ENCODE measurements around the gene FOXP1.

Gene FOXP1

DNA sequence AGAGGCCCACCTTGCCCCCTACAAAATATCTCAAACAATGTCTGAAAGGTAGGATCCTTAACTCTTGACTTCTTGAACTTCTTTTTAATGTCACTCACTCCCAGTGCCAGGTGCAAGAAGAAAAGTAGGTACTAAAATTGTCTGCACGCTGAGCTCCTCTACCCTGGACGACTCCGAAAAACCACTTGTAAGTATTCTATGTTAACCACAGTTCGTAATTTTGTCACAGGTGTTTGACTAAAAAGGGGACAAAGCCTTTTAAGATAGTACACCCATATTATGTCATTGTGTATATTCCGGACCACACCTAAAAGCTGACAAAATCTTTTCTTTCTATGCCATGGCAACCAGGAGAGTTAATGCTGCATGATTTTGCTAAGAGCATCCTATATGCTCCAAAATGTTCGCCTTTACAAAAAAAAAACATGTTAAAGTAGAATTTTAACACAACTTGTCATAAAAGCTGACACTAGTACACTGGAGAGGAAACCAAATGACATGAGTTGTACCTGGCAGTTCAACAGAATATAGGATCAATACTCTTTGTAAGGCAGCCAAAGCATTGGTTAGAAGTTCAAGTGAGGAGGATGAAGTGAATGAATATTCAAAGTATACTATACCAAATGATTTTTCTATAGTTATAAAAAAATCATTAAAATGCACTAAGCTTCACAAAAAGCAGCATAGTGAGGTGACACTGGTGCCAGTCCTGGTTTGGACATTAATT, 210.5 kb downstream of the FOXP1 start:
- Mint-ChIP-seq H3K4me1 (ENCODE audit: low read depth) (peaks cover 89% of the 10 kb centered on the region), H3K27ac (peak overlapping the region; percentile 87), H3K27me3 (no peaks in the 10 kb centered on the region), H3K9me3 (ENCODE audit: low read depth) (no peaks in the 10 kb centered on the region), H3K4me3 (peak overlapping the region; percentile 61), H3K36me3 (peaks cover 5% of the 10 kb centered on the region)

DNA sequence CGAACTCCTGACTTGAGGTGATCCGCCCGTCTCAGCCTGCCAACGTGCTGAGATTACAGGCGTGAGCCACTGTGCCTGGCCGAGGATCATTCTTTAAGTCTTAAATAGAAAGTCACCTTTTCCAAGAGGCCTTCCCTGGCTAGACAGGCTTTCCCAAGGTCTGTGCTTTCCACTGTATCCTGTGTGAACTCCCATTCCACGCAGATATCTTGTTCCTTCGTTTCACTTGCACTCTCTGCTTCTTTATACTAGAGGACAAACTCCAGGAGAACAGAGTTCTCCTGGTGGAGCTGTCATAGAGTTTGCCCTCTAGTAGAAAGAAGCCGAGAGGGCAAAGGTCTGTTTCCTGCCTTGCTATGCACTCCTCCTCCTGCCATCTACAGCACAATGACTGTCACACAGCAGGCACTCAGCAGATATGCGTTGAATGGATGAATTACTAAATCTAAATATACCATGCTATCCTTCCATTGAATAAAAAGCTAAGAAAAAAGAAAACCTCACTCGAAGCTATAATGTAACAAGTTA, 211.2 kb downstream of the FOXP1 start:
- H3K4me1 Mint-ChIP-seq (ENCODE audit: low read depth), result peaks cover 87% of the 10 kb centered on the region

DNA sequence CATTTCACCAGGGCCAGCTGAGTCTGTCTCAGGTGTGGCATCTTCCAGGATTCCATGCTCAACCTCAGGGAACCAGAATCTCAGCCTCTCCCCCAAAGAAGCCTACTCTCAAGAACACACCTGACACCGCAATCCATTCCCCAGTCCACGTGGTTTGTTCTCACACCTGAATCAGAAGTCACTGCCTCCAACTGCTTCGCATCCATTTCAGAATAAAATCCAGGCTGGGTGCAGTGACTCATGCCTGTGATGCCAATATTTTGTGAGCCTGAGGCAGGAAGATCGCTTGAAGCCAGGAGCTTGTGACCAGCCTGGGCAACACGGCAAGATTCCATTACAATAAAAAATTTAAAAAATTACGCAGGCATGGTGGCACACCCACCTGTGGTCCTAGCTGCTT, 212.2 kb downstream of the FOXP1 start:
- Mint-ChIP-seq H3K4me3 (peak overlapping the region; percentile 13), H3K36me3 (peaks cover 12% of the 10 kb centered on the region), H3K9me3 (ENCODE audit: low read depth) (no peaks in the 10 kb centered on the region), H3K27ac (peak overlapping the region; percentile 50), H3K27me3 (no peaks in the 10 kb centered on the region), H3K4me1 (ENCODE audit: low read depth) (peaks cover 88% of the 10 kb centered on the region)

More for the DNA sequence above, 211.2 kb downstream of the FOXP1 start:
- Mint-ChIP-seq H3K4me3 (peak overlapping the region; percentile 61), H3K9me3 (ENCODE audit: low read depth) (no peaks in the 10 kb centered on the region), H3K27ac (peak overlapping the region; percentile 87), H3K36me3 (peaks cover 9% of the 10 kb centered on the region), H3K27me3 (no peaks in the 10 kb centered on the region)

DNA sequence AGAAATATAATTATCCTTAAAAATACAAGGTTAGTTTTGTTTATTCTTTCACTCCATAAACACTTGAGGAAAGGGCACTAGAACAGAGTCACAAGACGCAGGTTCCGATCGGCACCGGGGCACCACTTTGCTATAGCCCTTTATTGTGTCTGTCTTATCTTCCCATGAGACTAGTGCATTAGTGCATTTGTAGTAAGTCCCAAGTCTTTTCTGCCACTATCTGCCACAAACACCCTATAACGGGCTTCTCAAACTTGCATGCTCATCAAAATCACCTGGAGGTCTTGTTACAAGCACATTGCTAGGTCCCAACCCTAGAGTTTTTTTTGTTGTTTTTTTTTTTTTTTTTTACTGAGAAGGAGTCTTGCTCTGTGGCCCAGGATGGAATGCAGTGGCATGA, 213.1 kb downstream of the FOXP1 start:
- Mint-ChIP-seq H3K36me3 (peaks cover 10% of the 10 kb centered on the region), H3K27me3 (no peaks in the 10 kb centered on the region), H3K27ac (peak overlapping the region; percentile 50), H3K4me1 (ENCODE audit: low read depth) (peaks cover 87% of the 10 kb centered on the region), H3K9me3 (ENCODE audit: low read depth) (no peaks in the 10 kb centered on the region), H3K4me3 (peak overlapping the region; percentile 6)

DNA sequence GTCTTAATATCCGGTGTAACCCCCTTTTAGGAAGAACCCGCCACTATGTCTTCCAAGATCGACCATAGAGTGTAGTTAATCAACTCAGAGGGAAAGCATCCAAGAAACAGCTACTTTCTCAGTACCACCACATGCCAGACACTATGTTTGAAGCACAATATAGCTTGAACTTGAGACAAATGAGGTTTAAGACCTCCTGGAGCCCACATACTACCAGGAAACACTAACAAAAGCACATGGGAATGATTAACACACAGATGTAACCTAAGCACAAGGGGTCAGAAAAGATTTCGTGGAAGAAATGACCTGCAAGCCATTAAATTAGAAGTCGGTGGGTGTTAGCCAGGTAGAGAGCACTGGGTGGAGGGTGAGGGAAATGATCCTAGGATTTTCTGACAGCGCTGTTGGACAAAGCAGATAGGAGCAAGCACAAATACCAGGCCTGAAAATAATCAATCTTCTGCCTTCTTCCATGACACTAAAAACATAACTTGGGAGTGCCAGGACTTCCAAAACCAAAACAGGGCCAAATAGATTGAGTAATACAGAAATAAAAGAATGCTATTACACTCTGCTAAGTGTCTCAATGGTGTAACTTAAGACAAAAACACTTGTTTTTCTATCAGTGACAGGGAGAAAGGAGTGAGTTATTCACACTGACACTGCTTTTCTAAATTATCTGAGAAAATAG, 213.7 kb downstream of the FOXP1 start:
- peaks cover 12% of the 10 kb centered on the region for H3K36me3 Mint-ChIP-seq
- no peaks in the 10 kb centered on the region for H3K27me3 Mint-ChIP-seq
- peak overlapping the region; percentile 11 for H3K4me3 Mint-ChIP-seq
- H3K9me3 Mint-ChIP-seq (ENCODE audit: low read depth), result no peaks in the 10 kb centered on the region
- peaks cover 87% of the 10 kb centered on the region for H3K4me1 Mint-ChIP-seq (ENCODE audit: low read depth)
- peak overlapping the region; percentile 50 for H3K27ac Mint-ChIP-seq

DNA sequence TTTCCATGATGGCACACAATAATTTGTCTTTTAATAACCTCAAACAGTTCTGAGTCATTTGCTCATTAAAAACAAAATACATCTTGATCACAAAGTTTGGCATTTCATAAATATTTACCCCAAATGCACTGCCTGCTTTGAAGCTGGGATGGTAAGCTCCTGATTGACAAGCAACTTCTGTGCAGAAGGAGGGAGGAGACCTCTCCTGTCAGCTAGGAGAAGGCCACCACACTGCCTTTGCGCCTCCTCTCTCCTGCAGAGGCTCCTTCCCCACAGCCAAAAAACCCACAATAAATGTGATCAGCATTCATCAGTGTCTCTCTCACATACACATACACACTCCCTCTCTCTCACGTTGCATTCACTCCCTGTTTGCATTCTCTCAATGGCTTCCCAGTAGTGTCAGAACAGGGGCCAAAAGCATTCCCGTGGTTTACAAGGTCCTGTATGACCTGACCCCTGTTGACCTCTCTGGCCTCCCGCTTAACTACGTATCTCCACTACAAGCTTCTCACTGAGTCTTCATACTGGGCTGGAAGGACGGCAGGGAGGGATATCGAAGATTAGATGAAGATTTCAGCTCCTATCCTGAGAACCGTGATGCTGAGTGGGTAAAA, 216.4 kb downstream of the FOXP1 start:
- Mint-ChIP-seq H3K27me3 (no peaks in the 10 kb centered on the region), H3K4me1 (ENCODE audit: low read depth) (peaks cover 82% of the 10 kb centered on the region), H3K9me3 (ENCODE audit: low read depth) (no peaks in the 10 kb centered on the region), H3K36me3 (peaks cover 12% of the 10 kb centered on the region), H3K27ac (peak overlapping the region; percentile 77), H3K4me3 (peak overlapping the region; percentile 43)

DNA sequence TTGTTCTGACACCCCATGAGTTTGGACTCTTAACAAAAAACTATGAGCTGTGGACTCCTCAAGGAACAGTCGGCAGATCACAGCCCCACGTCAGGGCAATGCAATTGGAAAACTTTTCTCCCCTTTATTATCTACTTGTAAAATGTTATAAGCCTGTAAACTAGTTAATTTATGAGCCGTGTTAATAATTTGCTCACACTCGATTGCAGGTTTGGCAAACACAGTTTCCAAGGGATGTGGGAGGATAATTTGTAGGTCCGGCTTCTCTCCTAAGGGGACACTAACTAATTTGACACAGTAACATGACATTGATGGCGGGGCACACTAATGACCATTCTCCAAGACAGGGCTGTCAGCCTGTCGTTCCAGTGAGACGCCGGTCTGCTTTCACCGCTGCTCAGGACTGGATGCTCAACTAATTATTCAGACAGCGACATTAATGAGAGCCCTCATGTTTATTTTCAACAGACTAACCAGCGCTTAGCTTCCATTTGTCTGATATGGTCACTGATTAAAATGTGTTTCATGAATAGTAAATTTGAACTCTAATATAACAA, 222.1 kb downstream of the FOXP1 start:
- no peaks in the 10 kb centered on the region for H3K27me3 Mint-ChIP-seq
- peak overlapping the region; percentile 97 for H3K27ac Mint-ChIP-seq
- peak overlapping the region; percentile 74 for H3K4me3 Mint-ChIP-seq
- H3K36me3 Mint-ChIP-seq, result peaks cover 15% of the 10 kb centered on the region
- no peaks in the 10 kb centered on the region for H3K9me3 Mint-ChIP-seq (ENCODE audit: low read depth)
- H3K4me1 Mint-ChIP-seq (ENCODE audit: low read depth), result peaks cover 87% of the 10 kb centered on the region

DNA sequence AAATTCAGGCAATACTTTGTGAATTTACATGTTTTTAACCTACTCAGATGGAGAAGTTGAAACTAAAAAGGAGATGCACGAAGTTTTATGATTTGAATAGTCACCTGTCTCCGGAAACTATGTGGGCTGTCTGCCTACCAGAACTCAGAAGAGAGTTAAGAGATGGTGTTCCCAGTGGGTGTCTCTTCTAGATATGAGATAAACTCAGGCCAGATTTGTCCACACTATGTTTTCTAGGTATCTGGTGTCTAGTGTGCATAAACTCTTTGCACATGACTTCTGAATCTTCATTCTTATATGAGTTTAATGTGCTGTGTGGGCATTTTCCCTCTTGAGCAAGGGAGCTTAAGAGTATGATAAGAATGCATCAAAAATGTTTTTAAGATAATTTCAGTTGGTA, 222.8 kb downstream of the FOXP1 start:
- Mint-ChIP-seq H3K4me1 (ENCODE audit: low read depth) (peaks cover 88% of the 10 kb centered on the region), H3K4me3 (peak overlapping the region; percentile 74), H3K27ac (peak overlapping the region; percentile 97), H3K9me3 (ENCODE audit: low read depth) (no peaks in the 10 kb centered on the region), H3K36me3 (peaks cover 16% of the 10 kb centered on the region), H3K27me3 (no peaks in the 10 kb centered on the region)

DNA sequence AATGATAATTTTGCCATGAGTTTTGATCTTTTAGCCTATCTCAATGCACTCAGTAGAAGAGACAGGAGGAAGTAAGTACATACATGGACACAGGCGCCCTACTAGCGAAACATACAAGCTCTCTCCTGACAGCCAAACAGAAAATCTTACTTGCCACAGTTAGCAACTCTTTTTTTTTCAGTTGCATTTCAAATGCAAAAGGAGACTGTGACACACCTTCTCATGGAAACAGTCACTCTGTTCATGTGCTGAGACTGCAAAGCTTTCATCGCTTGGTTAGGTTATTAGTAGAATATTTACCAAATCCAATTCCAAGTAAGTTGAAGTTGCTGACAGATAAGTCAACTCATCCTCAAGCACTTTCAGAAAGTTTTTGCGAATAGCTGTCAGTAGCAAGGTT, 223.3 kb downstream of the FOXP1 start:
- no peaks in the 10 kb centered on the region for H3K27me3 Mint-ChIP-seq
- H3K27ac Mint-ChIP-seq, result peak overlapping the region; percentile 97
- peak overlapping the region; percentile 74 for H3K4me3 Mint-ChIP-seq
- peaks cover 89% of the 10 kb centered on the region for H3K4me1 Mint-ChIP-seq (ENCODE audit: low read depth)
- H3K9me3 Mint-ChIP-seq (ENCODE audit: low read depth), result no peaks in the 10 kb centered on the region
- H3K36me3 Mint-ChIP-seq, result peaks cover 18% of the 10 kb centered on the region

DNA sequence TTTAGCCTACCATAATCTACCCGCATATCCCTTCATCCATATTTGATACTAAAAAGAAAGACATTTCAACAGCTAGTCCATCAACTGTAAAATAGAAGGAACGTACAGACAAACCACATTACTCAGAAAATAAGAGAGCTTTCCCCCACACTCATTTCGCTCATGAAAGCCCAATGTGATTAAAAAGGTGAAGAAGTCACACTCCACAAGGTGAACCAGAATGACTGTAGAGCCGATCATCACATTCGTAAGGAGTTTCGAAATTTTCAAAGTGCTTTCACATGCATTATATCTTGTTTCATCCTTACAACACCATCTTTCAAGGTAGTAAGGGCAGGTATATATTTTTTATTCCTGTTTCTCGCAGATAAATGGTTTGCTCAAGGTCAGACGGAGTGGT, 225.3 kb downstream of the FOXP1 start:
- Mint-ChIP-seq H3K4me3 (peak overlapping the region; percentile 56), H3K4me1 (ENCODE audit: low read depth) (peaks cover 89% of the 10 kb centered on the region), H3K36me3 (peaks cover 21% of the 10 kb centered on the region), H3K27me3 (no peaks in the 10 kb centered on the region), H3K9me3 (ENCODE audit: low read depth) (no peaks in the 10 kb centered on the region), H3K27ac (peak overlapping the region; percentile 97)

DNA sequence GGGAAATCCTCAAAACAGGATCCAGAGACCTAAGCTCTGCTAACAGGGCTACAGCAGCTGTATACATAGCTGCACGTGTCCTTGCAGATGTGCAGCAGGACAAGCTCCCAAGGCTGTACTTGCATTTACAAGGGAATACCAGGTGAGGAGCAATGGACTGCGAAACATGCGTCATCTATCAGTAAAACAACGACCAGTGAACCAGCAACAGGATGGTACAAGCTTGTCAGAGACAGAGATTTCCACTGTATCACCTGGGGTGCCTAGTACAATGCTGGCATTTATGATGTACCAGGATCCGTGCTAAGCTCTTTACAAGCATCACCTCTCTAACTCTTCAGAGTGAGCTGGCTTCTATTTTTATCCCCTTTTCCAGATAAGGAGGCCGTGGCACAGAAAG, 227.3 kb downstream of the FOXP1 start:
- Mint-ChIP-seq H3K4me1 (ENCODE audit: low read depth) (peaks cover 90% of the 10 kb centered on the region), H3K27me3 (no peaks in the 10 kb centered on the region), H3K36me3 (peaks cover 24% of the 10 kb centered on the region), H3K9me3 (ENCODE audit: low read depth) (no peaks in the 10 kb centered on the region), H3K4me3 (no peak overlapping the region), H3K27ac (peak overlapping the region; percentile 47)

DNA sequence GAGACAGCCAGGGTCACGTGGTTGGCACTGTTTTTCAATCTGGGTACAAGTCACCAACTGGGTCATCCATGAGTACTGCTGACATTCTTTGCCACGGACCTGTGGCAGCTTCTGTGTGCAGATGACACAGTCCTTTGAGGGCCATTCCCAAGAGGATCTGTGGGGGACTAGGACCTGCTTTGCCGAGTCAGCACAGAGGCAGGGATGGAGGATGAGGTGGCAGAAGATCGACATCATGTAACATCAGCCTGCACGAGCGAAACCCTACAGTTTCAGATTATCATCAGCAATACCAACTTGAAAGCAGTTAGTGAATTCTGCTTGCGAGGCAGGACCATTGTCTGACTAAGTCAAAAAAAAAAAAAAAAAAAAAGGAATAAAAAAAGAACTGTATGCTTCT, 227.7 kb downstream of the FOXP1 start:
- peaks cover 90% of the 10 kb centered on the region for H3K4me1 Mint-ChIP-seq (ENCODE audit: low read depth)
- H3K36me3 Mint-ChIP-seq, result peaks cover 25% of the 10 kb centered on the region
- H3K9me3 Mint-ChIP-seq (ENCODE audit: low read depth), result no peaks in the 10 kb centered on the region
- H3K27ac Mint-ChIP-seq, result peak overlapping the region; percentile 47
- H3K27me3 Mint-ChIP-seq, result no peaks in the 10 kb centered on the region
- H3K4me3 Mint-ChIP-seq, result no peak overlapping the region

DNA sequence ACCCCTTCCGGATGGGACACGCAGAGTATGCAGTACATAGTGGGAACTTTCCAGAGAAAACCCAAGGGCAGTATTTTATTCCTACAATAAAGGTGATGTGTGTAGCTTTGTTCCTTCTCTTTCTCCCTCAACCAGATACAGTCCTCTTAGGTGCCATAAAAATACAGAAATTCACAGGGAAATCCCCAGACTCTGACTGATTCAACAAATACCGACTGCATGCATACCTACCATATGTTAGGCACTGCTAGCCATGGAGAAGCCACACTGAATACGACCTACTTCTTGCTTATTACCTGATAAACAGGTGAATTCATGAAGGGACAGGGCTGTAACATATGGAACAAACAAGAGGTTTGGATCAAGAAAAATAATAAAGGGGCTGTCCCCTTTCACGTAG, 228.5 kb downstream of the FOXP1 start:
- Mint-ChIP-seq H3K9me3 (ENCODE audit: low read depth) (no peaks in the 10 kb centered on the region), H3K4me3 (peak overlapping the region; percentile 3), H3K36me3 (peaks cover 30% of the 10 kb centered on the region), H3K4me1 (ENCODE audit: low read depth) (peaks cover 90% of the 10 kb centered on the region), H3K27me3 (no peaks in the 10 kb centered on the region), H3K27ac (peak overlapping the region; percentile 41)

DNA sequence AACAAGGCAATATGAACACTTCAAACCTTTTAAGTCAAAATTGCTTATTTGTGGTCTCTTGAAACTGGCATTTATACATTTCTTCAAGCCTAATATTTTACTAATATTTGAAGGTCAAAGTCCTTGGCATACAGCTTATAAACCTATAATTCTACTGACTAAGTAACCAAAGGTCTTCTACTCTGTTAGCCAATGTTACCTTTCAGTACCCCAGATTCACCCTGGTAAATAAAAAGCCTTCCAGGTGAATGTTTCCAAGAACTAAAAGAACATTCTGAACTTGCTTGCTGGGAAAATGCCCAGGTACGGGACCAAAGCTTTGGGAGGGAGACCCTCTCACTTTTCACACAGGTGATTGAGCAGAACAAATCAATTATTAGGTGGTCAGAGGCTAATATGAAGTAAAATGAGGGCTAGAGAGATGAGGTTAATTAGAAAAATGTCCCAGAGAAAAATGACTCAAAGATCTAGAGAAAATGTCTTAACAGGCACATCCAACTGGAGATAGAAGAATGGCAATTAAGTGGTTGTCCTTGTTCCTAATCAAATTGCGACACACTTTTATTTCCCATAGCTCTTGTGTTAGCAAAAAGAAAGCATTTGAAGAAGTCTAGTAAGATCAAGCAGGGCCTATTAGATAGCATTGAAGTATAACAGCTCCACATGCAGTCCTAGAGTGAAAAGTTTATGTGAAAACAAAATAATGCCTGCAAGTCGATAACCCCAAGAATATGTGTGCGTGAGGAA, 232.0 kb downstream of the FOXP1 start:
- H3K36me3 Mint-ChIP-seq, result peaks cover 22% of the 10 kb centered on the region
- H3K27ac Mint-ChIP-seq, result peak overlapping the region; percentile 25
- no peaks in the 10 kb centered on the region for H3K9me3 Mint-ChIP-seq (ENCODE audit: low read depth)
- H3K27me3 Mint-ChIP-seq, result no peaks in the 10 kb centered on the region
- peaks cover 85% of the 10 kb centered on the region for H3K4me1 Mint-ChIP-seq (ENCODE audit: low read depth)
- no peak overlapping the region for H3K4me3 Mint-ChIP-seq
